ENCODE data around the gene SLC10A3. TPM values are rescaled to one million over a fixed set of nuclear protein-coding genes. Genes with fewer than 3 reads are reported as not detected.

The SLC10A3 gene
- total RNA-seq, 1 donor from 2014 or later = 10.4 TPM

- intact Hi-C loops (cut with micrococcal nuclease) = no loop called here
- H3K4me1 ChIP-seq = no peaks in the 10 kb centered on the region
- H3K9me3 ChIP-seq (replicated peaks) = no peaks in the 10 kb centered on the region
- no peak for TF ChIP-seq CTCF (IDR thresholded peaks at IDR 0.05; ENCODE audit: borderline replicate concordance)
- no peaks in the 10 kb centered on the region for H3K27me3 ChIP-seq (ENCODE audit: low read depth)
- no peaks in the 10 kb centered on the region for H3K36me3 ChIP-seq
- no peak overlapping the region for H3K4me3 ChIP-seq
- DNase-seq = no peak
- no peak overlapping the region for H3K27ac ChIP-seq (replicated peaks)
These were observed 5.1 kb upstream of the SLC10A3 start for GRCh38 chrX:154495472-154495922.

GRCh38 chrX:154494715-154495114 lies 4.3 kb upstream of the SLC10A3 start:
- Histone ChIP-seq H3K4me1 (peaks cover 5% of the 10 kb centered on the region), H3K9me3 (replicated peaks) (no peaks in the 10 kb centered on the region), H3K27ac (replicated peaks) (no peak overlapping the region), H3K4me3 (no peak overlapping the region), H3K27me3 (ENCODE audit: low read depth) (no peaks in the 10 kb centered on the region), H3K36me3 (no peaks in the 10 kb centered on the region)
- no peak for TF ChIP-seq CTCF (IDR thresholded peaks at IDR 0.05; ENCODE audit: borderline replicate concordance)
- DNase-seq = no peak
- intact Hi-C loops (cut with micrococcal nuclease) = no loop called here

GRCh38 chrX:154490021-154490413 lies 412 bp downstream of the SLC10A3 start:
- intact Hi-C loops (cut with micrococcal nuclease) = no loop called here
- peaks cover 38% of the 10 kb centered on the region for H3K4me1 ChIP-seq
- H3K36me3 ChIP-seq = peaks cover under 1% of the 10 kb centered on the region
- peak overlapping the region; percentile 95 for H3K27ac ChIP-seq (replicated peaks)
- H3K27me3 ChIP-seq (ENCODE audit: low read depth) = no peaks in the 10 kb centered on the region
- TF ChIP-seq CTCF (IDR thresholded peaks at IDR 0.05; ENCODE audit: borderline replicate concordance) = no peak
- DNase-seq = no peak
- H3K4me3 ChIP-seq = peak overlapping the region; percentile 78
- H3K9me3 ChIP-seq (replicated peaks) = no peaks in the 10 kb centered on the region

- TF ChIP-seq CTCF (IDR thresholded peaks at IDR 0.05; ENCODE audit: borderline replicate concordance) = no peak
- Histone ChIP-seq H3K27ac (replicated peaks) (peak overlapping the region; percentile 95), H3K4me1 (peaks cover 46% of the 10 kb centered on the region), H3K9me3 (replicated peaks) (no peaks in the 10 kb centered on the region), H3K4me3 (peak overlapping the region; percentile 78), H3K27me3 (ENCODE audit: low read depth) (no peaks in the 10 kb centered on the region), H3K36me3 (peaks cover 8% of the 10 kb centered on the region)
- DNase-seq = no peak
- intact Hi-C loops (cut with micrococcal nuclease) = no loop called here
These were observed 1.2 kb downstream of the SLC10A3 start for GRCh38 chrX:154489182-154489581.

- no peak for TF ChIP-seq CTCF (IDR thresholded peaks at IDR 0.05; ENCODE audit: borderline replicate concordance)
- H3K4me3 ChIP-seq = no peak overlapping the region
- intact Hi-C loops (cut with micrococcal nuclease) = no loop called here
- no peak overlapping the region for H3K27ac ChIP-seq (replicated peaks)
- H3K36me3 ChIP-seq = peaks cover 8% of the 10 kb centered on the region
- peaks cover 51% of the 10 kb centered on the region for H3K4me1 ChIP-seq
- H3K27me3 ChIP-seq (ENCODE audit: low read depth) = no peaks in the 10 kb centered on the region
- no peaks in the 10 kb centered on the region for H3K9me3 ChIP-seq (replicated peaks)
- no peak for DNase-seq
These were observed 1.9 kb downstream of the SLC10A3 start for GRCh38 chrX:154488336-154489075.

All from left ventricle myocardium inferior (tissue), 1 donor.